Endothelial cell of umbilical vein (primary cell): ENCODE measurements around the gene CETN1. TPM values are rescaled to one million over a fixed set of nuclear protein-coding genes. Genes with fewer than 3 reads are reported as not detected.

Experiments
- BruUV-seq: library from RNA; stranded (reverse); fragments of 400-500 nt; replicated peaks from 2 replicates; lab custom pipeline; 2021; lab: Mats Ljungman, UMichigan
- CTCF ChIA-PET: fragments of 300-600, 350-600 bp; sonication (Branson Sonifier 250); formaldehyde crosslinking; loops from one replicate; lab custom pipeline; 2021; ENCODE audit warnings: antibody characterized with exemption, inconsistent platforms; lab: Charles Lee
- POLR2A ChIA-PET: fragments of 300-600, 350-600 bp; sonication (Branson Sonifier 250); formaldehyde crosslinking; loops from one replicate; lab custom pipeline; 2021; ENCODE audit warnings: antibody characterized with exemption, inconsistent platforms; lab: Charles Lee
- DNase-seq: peaks from one replicate; pipeline ENCODE4 v3.0.0-alpha.2; 2011; ENCODE audit warnings: low read depth, low spot score
- FAIRE-seq: peaks from 2 replicates; lab custom pipeline; 2011; peaks lifted over from hg19 to GRCh38; lab: Jason Lieb, UNC
- H2AFZ ChIP-seq: 2 replicates; pipeline ENCODE4 v1.6.0; 2012; ENCODE audit warnings: low read depth, low read length, control low read depth, inconsistent platforms
- H3K27ac ChIP-seq: 2 replicates; pipeline ENCODE4 v1.5.1; 2011; ENCODE audit warnings: low read depth, mild to moderate bottlenecking, control low read depth, low read length, moderate library complexity; ENCODE audit not compliant: insufficient read depth
- H3K27me3 ChIP-seq, 2 experiments: 2 replicates each; pipeline versions ENCODE4 v1.6.0 to v1.6.1; 2011; ENCODE audit warnings: low read length in 2 of 2, mixed read lengths in 1 of 2; ENCODE audit not compliant: control insufficient read depth in 2 of 2, insufficient read depth in 2 of 2
- H3K36me3 ChIP-seq, 2 experiments: 2 replicates in 1 of 2; 3 replicates in 1 of 2; pipeline ENCODE4 v1.5.1; 2011; ENCODE audit warnings: low read length in 2 of 2, mild to moderate bottlenecking in 1 of 2, moderate library complexity in 1 of 2; ENCODE audit not compliant: control insufficient read depth in 2 of 2, insufficient read depth in 2 of 2; ENCODE audit errors: extremely low read depth in 1 of 2
- H3K4me1 ChIP-seq: 3 replicates; pipeline ENCODE4 v1.5.1; 2011; ENCODE audit warnings: mild to moderate bottlenecking, low read length; ENCODE audit not compliant: control insufficient read depth, insufficient read depth; ENCODE audit errors: extremely low read depth
- H3K4me2 ChIP-seq: 2 replicates; pipeline ENCODE4 v1.6.1; 2011; ENCODE audit warnings: low read length, control low read depth, mixed read lengths; ENCODE audit not compliant: insufficient read depth
- H3K4me3 ChIP-seq, 3 experiments: fragments of 200-600 bp in 1 of 3; sonication (generic), shearing (Covaris generic) in 1 of 3; replicated peaks in 1 of 3; 2 replicates each; pipeline ENCODE4 v1.5.1; 2011 to 2016; ENCODE audit warnings: control low read depth in 3 of 3, low read length in 3 of 3, mild to moderate bottlenecking in 2 of 3, inconsistent platforms in 1 of 3, low read depth in 1 of 3, moderate library complexity in 1 of 3; ENCODE audit not compliant: insufficient read depth in 1 of 3
- H3K79me2 ChIP-seq: 2 replicates; pipeline ENCODE4 v1.6.0; 2012; ENCODE audit warnings: low read length, inconsistent platforms; ENCODE audit not compliant: control insufficient read depth, insufficient read depth
- H3K9ac ChIP-seq: replicated peaks from 2 replicates; pipeline ENCODE3; 2011; ENCODE audit warnings: low read length, control low read depth; ENCODE audit not compliant: insufficient read depth; ENCODE audit errors: extremely low read depth
- H3K9me1 ChIP-seq: replicated peaks from 3 replicates; pipeline ENCODE4 v1.6.0; 2011; ENCODE audit warnings: mild to moderate bottlenecking, low read length; ENCODE audit not compliant: control insufficient read depth, insufficient read depth; ENCODE audit errors: extremely low read depth
- H3K9me3 ChIP-seq: replicated peaks from 2 replicates; pipeline ENCODE4 v1.5.1; 2012; ENCODE audit warnings: low read length, inconsistent platforms; ENCODE audit not compliant: control insufficient read depth, insufficient read depth
- H4K20me1 ChIP-seq: replicated peaks from 2 replicates; pipeline ENCODE3; 2011; ENCODE audit warnings: mild to moderate bottlenecking, low read length; ENCODE audit not compliant: control insufficient read depth, insufficient read depth; ENCODE audit errors: extremely low read depth
- CTCF ChIP-seq, 2 donors: IDR thresholded peaks; 1 replicate in 1 of 2; 2 replicates in 1 of 2; pipeline ENCODE4 v1.5.1; 2011; ENCODE audit warnings: low read length in 2 of 2, mild to moderate bottlenecking in 2 of 2, moderate library complexity in 2 of 2, control low read depth in 1 of 2, inconsistent platforms in 1 of 2, low read depth in 1 of 2; ENCODE audit not compliant: insufficient read depth in 1 of 2; ENCODE audit errors: extremely low read depth in 1 of 2
- EZH2 ChIP-seq: IDR thresholded peaks from 2 replicates; pipeline ENCODE4 v1.6.1; 2012; ENCODE audit warnings: borderline replicate concordance, low read depth, mild to moderate bottlenecking, moderate library complexity, low read length, inconsistent platforms; ENCODE audit not compliant: severe bottlenecking
- FOS ChIP-seq: IDR thresholded peaks from 2 replicates; pipeline ENCODE4 v1.6.1; 2011; ENCODE audit warnings: mild to moderate bottlenecking, low read length, moderate library complexity, borderline replicate concordance; ENCODE audit not compliant: insufficient read depth
- GATA2 ChIP-seq: IDR thresholded peaks from 2 replicates; pipeline ENCODE4 v1.7.0; 2011; ENCODE audit warnings: low read depth, mild to moderate bottlenecking, moderate library complexity, mixed read lengths, low read length; ENCODE audit not compliant: insufficient read length, insufficient read depth
- JUN ChIP-seq: IDR thresholded peaks from 2 replicates; pipeline ENCODE4 v1.6.1; 2011; ENCODE audit warnings: borderline replicate concordance, low read depth; ENCODE audit not compliant: insufficient read length, insufficient read depth
- MAX ChIP-seq: IDR thresholded peaks from 2 replicates; pipeline ENCODE4 v1.6.1; 2011; ENCODE audit not compliant: insufficient read depth, insufficient read length
- MYC ChIP-seq: IDR thresholded peaks from one replicate; pipeline ENCODE4 v1.6.1; 2011; ENCODE audit warnings: mild to moderate bottlenecking, low read depth, low read length
- POLR2A ChIP-seq: IDR thresholded peaks from 2 replicates; pipeline ENCODE4 v1.6.1; 2012; ENCODE audit warnings: low read depth, mild to moderate bottlenecking, control low read depth, low read length
- POLR2AphosphoS5 ChIP-seq: IDR thresholded peaks from 2 replicates; pipeline ENCODE4 v1.6.1; 2012; ENCODE audit warnings: low read depth, mild to moderate bottlenecking, control low read depth, low read length, moderate library complexity; ENCODE audit not compliant: insufficient read depth
- dilution Hi-C: fragments of 300-500 bp; cut with MboI; formaldehyde crosslinking; loops from one replicate; pipeline ENCODE4 v1.15.0; 2019; ENCODE audit warnings: low sequenced_read_pairs; ENCODE audit not compliant: extremely low pct_ligation_motif_present
- intact Hi-C: fragments of 100-400 bp; cut with micrococcal nuclease; formaldehyde crosslinking; loops from one replicate; pipeline ENCODE4 v1.10.0; 2022
- polyA plus RNA-seq, 4 experiments: library from polyadenylated mRNA; depleted of rRNA in 3 of 4; stranded (reverse) in 3 of 4; unstranded in 1 of 4; fragments of >200 nt; gene quantifications; 2 replicates each; pipeline versions ENCODE4 v1.2.1 to v1.2.3, GENCODE V29; 2011 to 2012; ENCODE audit warnings: missing spikeins in 1 of 4
- total RNA-seq: library from RNA; stranded (reverse); gene quantifications from 2 replicates; pipeline ENCODE4 v1.2.3, GENCODE V29; 2021

Gene CETN1
- total and polyA plus RNA-seq, 2 donors (not counting 3 experiments of a cell fraction or from before 2014, with no cell fraction given) = not detected

- DNase-seq = no peak
- Histone ChIP-seq H3K9me1 (no peaks in the 10 kb centered on the region), H3K4me1 (no peaks in the 10 kb centered on the region), H3K36me3 (no peaks in the 10 kb centered on the region), H3K79me2 (no peaks in the 10 kb centered on the region), H3K27ac (no peak overlapping the region), H3K27me3 (peaks cover 10 to 16% of the 10 kb centered on the region in 2 experiments), H3K9ac (no peak overlapping the region), H2AFZ (no peak overlapping the region), H3K4me2 (no peak overlapping the region), H3K9me3 (no peaks in the 10 kb centered on the region), H3K4me3 (no peak overlapping the region), H4K20me1 (no peaks in the 10 kb centered on the region)
- dilution Hi-C loops = no loop called here
- ChIA-PET CTCF (interaction anchor here (1.0 to 1.7 kb wide), 2 partner anchors 59 to 225 kb away, joined by 3 to 5 read pairs; no protein-coding TSS in a partner anchor), POLR2A (no interaction called here)
- intact Hi-C loops = no loop called here
- no peak for TF ChIP-seq FOS
- no peak for TF ChIP-seq POLR2A
- no peak for TF ChIP-seq JUN
- no peak for TF ChIP-seq MAX
- no peak for TF ChIP-seq MYC
- TF ChIP-seq CTCF (IDR thresholded peaks at IDR 0.05; ENCODE audit: extremely low read depth in 1 of 2, insufficient read depth in 1 of 2, low read depth in 1 of 2, low read length in 2 of 2) = no peak
- TF ChIP-seq GATA2 = no peak
- TF ChIP-seq POLR2AphosphoS5 = no peak
- TF ChIP-seq EZH2 = no peak
- no TSS peak for BruUV-seq
- FAIRE-seq = no peak
Measured at GRCh38 chr18:564708-565561, 15.2 kb upstream of the CETN1 start.
